Neural cell (in vitro differentiated cells): ENCODE measurements around the gene OPRL1.

Experiments
- CTCF ChIP-seq: fragments of 450-650 bp; IDR thresholded peaks from 2 replicates; pipeline ENCODE4 v1.5.1; 2014; ENCODE audit warnings: antibody characterized with exemption, mild to moderate bottlenecking, moderate library complexity; ENCODE audit not compliant: poor library complexity, severe bottlenecking
- EP300 ChIP-seq: fragments of 450-650 bp; conservative IDR thresholded peaks from 2 replicates; pipeline ENCODE4 v1.6.1; 2014; ENCODE audit warnings: antibody characterized with exemption, mild to moderate bottlenecking, moderate library complexity; ENCODE audit not compliant: poor library complexity, severe bottlenecking
- EZH2 ChIP-seq: fragments of 200-600, 300-800 bp; shearing (Covaris generic), sonication (generic); IDR thresholded peaks from 2 replicates; pipeline ENCODE4 v1.6.1; 2014; ENCODE audit warnings: antibody characterized with exemption, low read length, borderline replicate concordance, mild to moderate bottlenecking; ENCODE audit not compliant: insufficient read depth, poor library complexity, severe bottlenecking
- MXI1 ChIP-seq: fragments of 450-650 bp; conservative IDR thresholded peaks from 2 replicates; pipeline ENCODE4 v1.6.1; 2014; ENCODE audit warnings: antibody characterized with exemption, mild to moderate bottlenecking; ENCODE audit not compliant: poor library complexity, severe bottlenecking
- POLR2AphosphoS5 ChIP-seq: IDR thresholded peaks from 2 replicates; pipeline ENCODE4 v1.6.1; 2012
- RAD21 ChIP-seq: fragments of 450-650 bp; conservative IDR thresholded peaks from 2 replicates; pipeline ENCODE4 v1.6.1; 2014; ENCODE audit warnings: antibody characterized with exemption, mild to moderate bottlenecking, moderate library complexity
- SMC3 ChIP-seq: fragments of 450-650 bp; conservative IDR thresholded peaks from 2 replicates; pipeline ENCODE4 v1.6.1; 2014; ENCODE audit warnings: antibody characterized with exemption, mild to moderate bottlenecking, moderate library complexity; ENCODE audit not compliant: poor library complexity
- TF ChIP-seq, protein P1 (sequence below): IDR thresholded peaks from 2 replicates; pipeline ENCODE4 v1.6.1; 2012; ENCODE audit warnings: borderline replicate concordance

DNA sequence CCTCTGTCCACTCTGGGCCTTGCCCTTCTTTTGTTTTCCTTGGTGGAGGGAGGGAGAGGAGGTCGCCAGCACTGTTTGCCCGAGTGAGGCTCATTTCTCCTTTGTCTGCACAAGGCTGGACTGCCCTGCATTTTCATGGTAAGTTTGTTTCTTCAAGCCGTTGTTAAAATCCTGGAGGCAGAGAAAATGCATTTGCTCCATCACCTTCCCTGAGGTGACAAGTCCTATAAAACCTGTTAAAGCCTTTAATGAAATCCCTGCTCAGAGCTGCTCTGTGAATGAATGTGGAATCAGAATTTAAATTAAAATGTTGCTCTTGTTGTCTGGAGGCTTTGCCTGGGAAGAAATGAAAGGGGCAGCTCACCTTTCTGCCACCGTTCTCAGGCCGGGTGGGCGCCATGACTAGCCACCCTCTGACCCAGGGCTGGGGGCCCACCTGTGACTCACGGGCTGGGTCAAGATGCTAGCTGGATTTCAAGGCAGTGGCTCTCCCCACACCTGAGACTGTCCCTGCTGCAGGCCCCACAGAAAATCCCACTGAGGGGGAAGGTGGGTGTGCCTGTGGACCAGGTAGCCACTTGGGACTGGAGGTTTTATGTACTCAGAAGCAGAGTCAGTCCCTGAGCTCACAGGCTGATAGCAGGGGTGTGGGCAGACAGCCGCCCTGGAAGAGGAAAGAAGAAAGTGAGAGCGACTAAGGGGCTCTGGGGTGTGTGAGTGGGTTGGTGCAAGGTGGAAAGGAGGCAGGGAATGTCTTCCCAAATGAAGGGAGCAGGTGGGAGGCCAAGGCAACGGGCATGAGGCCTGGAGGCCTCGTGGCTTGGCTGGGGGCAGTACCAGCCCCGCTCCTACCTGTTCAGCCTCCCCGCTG is 60.4 kb downstream of the OPRL1 start:
- TF ChIP-seq CTCF (no peak), EP300 (no peak), MXI1 (no peak), RAD21 (no peak), SMC3 (no peak), EZH2 (no peak), POLR2AphosphoS5 (no peak)
- TF ChIP-seq, protein P1, sequence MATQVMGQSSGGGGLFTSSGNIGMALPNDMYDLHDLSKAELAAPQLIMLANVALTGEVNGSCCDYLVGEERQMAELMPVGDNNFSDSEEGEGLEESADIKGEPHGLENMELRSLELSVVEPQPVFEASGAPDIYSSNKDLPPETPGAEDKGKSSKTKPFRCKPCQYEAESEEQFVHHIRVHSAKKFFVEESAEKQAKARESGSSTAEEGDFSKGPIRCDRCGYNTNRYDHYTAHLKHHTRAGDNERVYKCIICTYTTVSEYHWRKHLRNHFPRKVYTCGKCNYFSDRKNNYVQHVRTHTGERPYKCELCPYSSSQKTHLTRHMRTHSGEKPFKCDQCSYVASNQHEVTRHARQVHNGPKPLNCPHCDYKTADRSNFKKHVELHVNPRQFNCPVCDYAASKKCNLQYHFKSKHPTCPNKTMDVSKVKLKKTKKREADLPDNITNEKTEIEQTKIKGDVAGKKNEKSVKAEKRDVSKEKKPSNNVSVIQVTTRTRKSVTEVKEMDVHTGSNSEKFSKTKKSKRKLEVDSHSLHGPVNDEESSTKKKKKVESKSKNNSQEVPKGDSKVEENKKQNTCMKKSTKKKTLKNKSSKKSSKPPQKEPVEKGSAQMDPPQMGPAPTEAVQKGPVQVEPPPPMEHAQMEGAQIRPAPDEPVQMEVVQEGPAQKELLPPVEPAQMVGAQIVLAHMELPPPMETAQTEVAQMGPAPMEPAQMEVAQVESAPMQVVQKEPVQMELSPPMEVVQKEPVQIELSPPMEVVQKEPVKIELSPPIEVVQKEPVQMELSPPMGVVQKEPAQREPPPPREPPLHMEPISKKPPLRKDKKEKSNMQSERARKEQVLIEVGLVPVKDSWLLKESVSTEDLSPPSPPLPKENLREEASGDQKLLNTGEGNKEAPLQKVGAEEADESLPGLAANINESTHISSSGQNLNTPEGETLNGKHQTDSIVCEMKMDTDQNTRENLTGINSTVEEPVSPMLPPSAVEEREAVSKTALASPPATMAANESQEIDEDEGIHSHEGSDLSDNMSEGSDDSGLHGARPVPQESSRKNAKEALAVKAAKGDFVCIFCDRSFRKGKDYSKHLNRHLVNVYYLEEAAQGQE: no peak
